GM10266 (cell line): ENCODE results near the gene MYO6.

Source experiments
- DNase-seq: peaks from one replicate; pipeline ENCODE4 v3.0.0; 2012; ENCODE audit errors: extremely low spot score
- TF ChIP-seq, protein P1 (sequence below): IDR thresholded peaks from 2 replicates; pipeline ENCODE4 v1.5.1; 2012; ENCODE audit warnings: mild to moderate bottlenecking, low read depth; ENCODE audit not compliant: control insufficient read depth, insufficient read depth; ENCODE audit errors: missing control alignments

The MYO6 gene

DNA sequence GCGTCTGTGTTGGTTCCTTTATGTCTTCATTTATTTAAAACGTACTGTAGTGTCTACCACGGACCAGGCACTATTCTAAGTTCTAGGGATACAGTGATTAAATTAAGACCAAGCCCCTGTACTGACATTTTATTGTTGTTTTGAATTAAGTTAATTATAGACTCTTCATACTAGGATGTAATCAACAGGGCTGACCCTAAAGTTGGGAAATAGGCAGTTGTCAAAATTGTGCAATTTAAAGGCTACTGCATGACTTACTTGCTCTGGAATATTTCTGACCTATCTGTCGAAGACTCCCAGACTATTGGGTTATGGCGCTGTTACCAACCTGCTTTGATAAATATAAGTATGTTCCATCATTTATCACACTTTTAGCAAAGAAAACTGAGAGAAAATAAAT, 6.7 kb downstream of the MYO6 start:
- no peak for DNase-seq
- TF ChIP-seq, protein P1, sequence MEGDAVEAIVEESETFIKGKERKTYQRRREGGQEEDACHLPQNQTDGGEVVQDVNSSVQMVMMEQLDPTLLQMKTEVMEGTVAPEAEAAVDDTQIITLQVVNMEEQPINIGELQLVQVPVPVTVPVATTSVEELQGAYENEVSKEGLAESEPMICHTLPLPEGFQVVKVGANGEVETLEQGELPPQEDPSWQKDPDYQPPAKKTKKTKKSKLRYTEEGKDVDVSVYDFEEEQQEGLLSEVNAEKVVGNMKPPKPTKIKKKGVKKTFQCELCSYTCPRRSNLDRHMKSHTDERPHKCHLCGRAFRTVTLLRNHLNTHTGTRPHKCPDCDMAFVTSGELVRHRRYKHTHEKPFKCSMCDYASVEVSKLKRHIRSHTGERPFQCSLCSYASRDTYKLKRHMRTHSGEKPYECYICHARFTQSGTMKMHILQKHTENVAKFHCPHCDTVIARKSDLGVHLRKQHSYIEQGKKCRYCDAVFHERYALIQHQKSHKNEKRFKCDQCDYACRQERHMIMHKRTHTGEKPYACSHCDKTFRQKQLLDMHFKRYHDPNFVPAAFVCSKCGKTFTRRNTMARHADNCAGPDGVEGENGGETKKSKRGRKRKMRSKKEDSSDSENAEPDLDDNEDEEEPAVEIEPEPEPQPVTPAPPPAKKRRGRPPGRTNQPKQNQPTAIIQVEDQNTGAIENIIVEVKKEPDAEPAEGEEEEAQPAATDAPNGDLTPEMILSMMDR, result no peak

DNA sequence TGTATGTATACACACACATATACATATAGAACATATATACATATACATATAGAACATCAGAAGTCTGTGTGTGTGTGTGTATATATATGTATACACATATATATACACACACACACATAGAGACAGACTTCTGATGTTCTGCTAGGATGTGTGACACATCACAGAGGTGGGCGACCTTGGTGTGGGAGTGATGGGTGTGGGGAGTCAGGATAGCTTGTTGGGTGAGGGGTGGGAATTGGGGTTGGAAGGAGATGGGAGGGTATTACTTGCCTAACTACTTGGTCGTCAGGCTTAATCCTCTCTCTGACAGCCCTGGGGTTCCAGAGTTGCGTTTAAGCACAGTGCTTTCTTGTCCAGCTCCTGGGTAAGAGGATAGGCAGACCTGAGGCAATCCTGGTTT, 8.3 kb downstream of the MYO6 start:
- TF ChIP-seq, protein P1, result no peak
- no peak for DNase-seq

DNA sequence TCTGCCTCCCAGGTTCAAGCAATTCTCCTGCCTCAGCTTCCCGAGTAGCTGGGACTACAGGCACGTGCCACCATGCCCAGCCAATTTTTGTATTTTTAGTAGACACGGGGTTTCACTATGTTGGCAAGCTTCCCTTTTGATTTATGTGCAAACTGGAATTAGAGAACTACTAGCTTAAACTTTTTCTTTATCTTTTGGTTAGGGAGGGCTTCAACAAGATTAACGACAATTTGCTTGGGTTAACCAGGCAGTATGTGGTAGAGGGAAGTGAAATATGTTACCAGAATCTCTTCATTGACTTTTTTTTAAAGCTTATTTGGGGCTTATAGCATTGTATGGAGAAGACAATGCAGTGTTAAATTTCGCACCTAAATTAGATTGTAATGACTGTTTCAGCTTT, 9.0 kb downstream of the MYO6 start:
- TF ChIP-seq, protein P1, result no peak
- no peak for DNase-seq

DNA sequence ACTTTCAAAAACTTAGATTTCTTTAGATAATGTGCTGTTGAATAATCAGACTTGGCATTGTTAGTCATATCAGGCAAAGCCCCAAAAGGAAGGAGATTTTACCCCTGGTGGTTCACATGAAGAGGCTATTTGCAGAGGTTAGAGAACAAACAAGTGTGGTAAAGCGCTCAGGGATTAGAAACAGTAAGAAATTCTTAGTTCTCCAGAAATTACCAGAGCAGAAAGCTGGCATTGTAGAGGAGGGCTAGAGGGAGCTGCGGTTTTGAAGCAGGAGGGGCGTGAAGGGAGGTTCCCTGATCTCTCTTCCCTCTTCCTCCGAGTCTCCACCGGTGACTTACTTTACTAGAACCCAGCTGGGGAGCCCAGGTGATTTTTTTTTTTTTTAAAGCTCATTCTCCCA, 10.2 kb downstream of the MYO6 start:
- DNase-seq, result no peak
- TF ChIP-seq, protein P1, result no peak

DNA sequence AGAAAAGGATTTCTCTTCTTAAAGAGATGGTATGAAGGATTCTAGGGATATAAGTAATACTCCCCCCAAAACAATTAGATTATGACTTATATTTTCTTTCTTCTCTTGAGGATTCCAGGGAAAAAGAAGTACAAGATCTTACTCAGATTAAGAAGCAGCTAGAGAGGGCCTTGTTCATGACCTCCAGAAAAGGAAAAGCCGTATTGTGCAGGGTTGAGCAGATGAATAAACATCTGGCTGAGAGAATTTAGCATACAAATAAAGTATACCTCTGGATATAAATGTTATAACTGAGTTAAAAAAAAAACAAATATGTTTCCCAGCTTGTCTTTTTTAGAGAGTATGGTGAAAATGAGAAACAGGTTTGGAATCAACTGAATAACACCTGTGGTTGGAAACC, 11.3 kb downstream of the MYO6 start:
- TF ChIP-seq, protein P1, result no peak
- no peak for DNase-seq

DNA sequence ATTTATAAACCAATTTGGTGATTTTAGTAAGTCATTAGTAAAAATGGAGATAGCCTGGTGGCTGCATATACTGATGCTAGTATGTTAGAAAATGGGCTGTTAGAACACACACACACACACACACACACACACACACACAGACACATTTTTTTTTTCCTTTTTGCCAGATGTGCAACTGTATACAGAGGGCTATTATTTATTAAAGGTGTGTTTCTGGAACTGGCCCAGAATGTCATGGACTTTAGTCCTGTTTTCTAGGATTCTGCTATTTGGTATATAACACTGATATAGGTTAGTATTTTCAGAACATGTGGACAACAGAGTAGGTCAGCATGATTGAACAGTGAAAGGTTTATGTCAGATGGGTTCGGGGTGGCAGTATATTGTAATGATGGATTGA, 12.4 kb downstream of the MYO6 start:
- TF ChIP-seq, protein P1, result no peak
- DNase-seq, result no peak

DNA sequence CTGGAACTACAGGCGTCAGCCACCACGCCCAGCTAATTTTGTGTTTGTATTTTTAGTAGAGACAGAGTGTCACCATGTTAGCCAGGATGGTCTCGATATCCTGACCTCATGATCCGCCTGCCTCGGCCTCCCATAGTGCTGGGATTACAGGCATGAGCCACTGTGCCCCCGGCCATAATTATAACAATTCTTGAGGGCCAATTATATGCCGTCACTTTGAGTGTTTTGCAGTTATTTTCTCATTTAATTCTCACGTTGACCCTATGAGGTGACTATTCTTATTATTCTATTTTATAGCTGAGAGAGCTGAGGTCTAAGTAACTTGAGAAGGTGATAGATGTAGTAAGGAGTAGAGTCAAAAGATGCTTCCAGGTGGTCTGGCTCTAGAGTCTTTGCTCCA, 13.0 kb downstream of the MYO6 start:
- TF ChIP-seq, protein P1, result no peak
- DNase-seq, result no peak

DNA sequence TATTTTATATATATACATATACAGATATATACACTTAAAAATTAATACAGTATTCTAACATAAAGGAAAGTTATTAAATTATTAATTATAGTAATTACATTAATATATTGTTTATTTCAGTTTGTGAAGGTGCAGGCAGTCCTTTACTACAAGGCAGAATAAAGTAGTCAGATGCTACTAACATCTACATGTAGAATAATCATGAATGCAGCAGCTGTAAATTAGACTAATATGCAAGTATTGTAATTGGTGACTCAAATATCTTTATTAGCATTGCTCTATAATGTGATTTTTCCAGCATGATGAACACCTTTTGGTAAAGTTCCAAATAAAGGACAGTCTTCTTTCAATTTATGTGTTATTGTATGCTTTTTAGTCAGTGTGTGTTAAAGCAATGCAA, 17.3 kb downstream of the MYO6 start:
- DNase-seq, result no peak
- TF ChIP-seq, protein P1, result no peak
